NB4 (cell line): ENCODE results near the gene LRCH1.

Source experiments
- CTCF ChIP-seq: IDR thresholded peaks from one replicate; pipeline ENCODE4 v1.5.1; 2012; ENCODE audit warnings: low read depth, low read length
- POLR2A ChIP-seq: IDR thresholded peaks from 2 replicates; pipeline ENCODE4 v1.6.1; 2011; ENCODE audit warnings: mild to moderate bottlenecking; ENCODE audit not compliant: insufficient read length; ENCODE audit errors: extremely low read depth
- TF ChIP-seq, protein P1 (sequence below): IDR thresholded peaks from 2 replicates; pipeline ENCODE4 v1.6.1; 2011; ENCODE audit warnings: low read depth, low read length

- TF ChIP-seq POLR2A: no peak
- TF ChIP-seq, protein P1, sequence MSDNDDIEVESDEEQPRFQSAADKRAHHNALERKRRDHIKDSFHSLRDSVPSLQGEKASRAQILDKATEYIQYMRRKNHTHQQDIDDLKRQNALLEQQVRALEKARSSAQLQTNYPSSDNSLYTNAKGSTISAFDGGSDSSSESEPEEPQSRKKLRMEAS: no peak
- TF ChIP-seq CTCF: no peak
These were observed 45.0 kb upstream of the LRCH1 start for GRCh38 chr13:46507981-46508380.
